Choroid plexus epithelial cell (primary cell): ENCODE measurements around the gene MYO15A.
"Not testable (repeated sequence)": the region's sequence is repeated elsewhere in the genome, so short reads cannot be mapped to it uniquely, and the experiment has no call there.

ENCODE experiments used
- DNase-seq: peaks from one replicate; pipeline ENCODE4 v3.0.0-alpha.2; 2010; ENCODE audit warnings: low read depth
- H3K4me3 ChIP-seq: 2 replicates; pipeline ENCODE4 v1.5.1; 2011; ENCODE audit warnings: low read depth, mild to moderate bottlenecking, control low read depth, low read length, moderate library complexity
- CTCF ChIP-seq: conservative IDR thresholded peaks from 2 replicates; pipeline ENCODE4 v1.5.1; 2011; ENCODE audit warnings: low read depth, mild to moderate bottlenecking, control low read depth, inconsistent platforms, low read length, moderate library complexity

The MYO15A gene

GRCh38 chr17:18206962-18207361 is 98.4 kb downstream of the MYO15A start:
- H3K4me3 ChIP-seq, result no peak overlapping the region
- no peak for DNase-seq
- no peak for TF ChIP-seq CTCF

GRCh38 chr17:18208092-18208491 is 99.5 kb downstream of the MYO15A start:
- TF ChIP-seq CTCF, result no peak
- no peak overlapping the region for H3K4me3 ChIP-seq
- DNase-seq, result no peak

GRCh38 chr17:18213666-18214270 is 105.2 kb downstream of the MYO15A start:
- no peak for DNase-seq
- TF ChIP-seq CTCF, result no peak
- no peak overlapping the region for H3K4me3 ChIP-seq

- H3K4me3 ChIP-seq, DNase-seq: not testable (repeated sequence)
Observed at GRCh38 chr17:18216906-18217305, 108.3 kb downstream of the MYO15A start.

- peak; percentile 95 for TF ChIP-seq CTCF
- peak; percentile 71 for DNase-seq
- H3K4me3 ChIP-seq, result no peak overlapping the region
Observed at GRCh38 chr17:18217412-18218015, 109.0 kb downstream of the MYO15A start.

GRCh38 chr17:18218756-18219415 is 110.3 kb downstream of the MYO15A start:
- TF ChIP-seq CTCF, result no peak
- DNase-seq, result peak; percentile 81
- H3K4me3 ChIP-seq, result no peak overlapping the region

GRCh38 chr17:18224053-18224386 is 115.5 kb downstream of the MYO15A start:
- no peak for DNase-seq
- no peak overlapping the region for H3K4me3 ChIP-seq
- no peak for TF ChIP-seq CTCF
